HG02970 (cell line): Measurements from ENCODE around the gene EEFSEC.

ENCODE experiments used
- ATAC-seq: cut with Tn5 transposase; IDR thresholded peaks from one replicate; pipeline ENCODE4 v1.9.1; 2021; ENCODE audit warnings: mild to moderate bottlenecking, moderate library complexity, moderate number of reproducible peaks; ENCODE audit not compliant: unreplicated experiment, low FRiP score

EEFSEC gene

DNA sequence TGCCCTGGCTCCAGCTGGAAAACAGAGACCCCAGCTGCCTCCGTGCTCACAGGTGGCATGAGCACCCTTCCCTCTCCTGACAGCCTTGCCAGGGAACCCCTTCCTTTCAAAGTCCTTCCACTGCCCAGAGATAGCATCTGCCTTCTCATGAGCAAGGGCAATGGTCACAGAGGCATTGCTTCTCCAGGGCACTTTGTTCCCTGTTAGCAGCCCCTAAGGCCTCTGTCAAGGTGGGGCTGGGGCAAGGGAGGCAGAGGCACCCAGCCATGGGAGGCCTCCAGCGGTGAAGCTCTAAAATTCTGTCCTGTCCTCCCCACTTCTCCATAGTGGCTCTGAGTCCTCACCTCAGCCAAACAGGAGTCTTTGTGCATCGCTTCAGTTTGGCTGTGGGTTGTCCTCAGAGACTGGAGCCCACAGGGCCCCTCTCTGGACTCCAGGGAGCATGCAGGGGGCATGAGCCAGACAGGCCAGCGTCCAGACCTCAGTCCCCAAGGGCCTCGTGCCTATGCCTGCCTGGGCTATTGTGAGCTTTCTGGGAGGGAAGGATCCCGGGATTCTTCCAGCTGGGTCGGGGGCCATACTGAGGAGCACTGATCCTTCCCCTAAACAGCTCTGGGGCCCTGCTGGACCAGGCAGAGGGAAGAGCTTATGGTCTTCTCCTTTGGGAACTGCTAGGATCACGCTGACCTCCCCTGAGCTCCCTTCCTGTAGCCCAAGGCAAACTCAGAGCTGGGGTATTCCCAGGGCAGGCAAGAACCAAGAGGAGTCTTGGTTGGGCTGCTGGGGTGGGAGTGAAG is 206.8 kb downstream of the EEFSEC start:
- ATAC-seq, result no peak

DNA sequence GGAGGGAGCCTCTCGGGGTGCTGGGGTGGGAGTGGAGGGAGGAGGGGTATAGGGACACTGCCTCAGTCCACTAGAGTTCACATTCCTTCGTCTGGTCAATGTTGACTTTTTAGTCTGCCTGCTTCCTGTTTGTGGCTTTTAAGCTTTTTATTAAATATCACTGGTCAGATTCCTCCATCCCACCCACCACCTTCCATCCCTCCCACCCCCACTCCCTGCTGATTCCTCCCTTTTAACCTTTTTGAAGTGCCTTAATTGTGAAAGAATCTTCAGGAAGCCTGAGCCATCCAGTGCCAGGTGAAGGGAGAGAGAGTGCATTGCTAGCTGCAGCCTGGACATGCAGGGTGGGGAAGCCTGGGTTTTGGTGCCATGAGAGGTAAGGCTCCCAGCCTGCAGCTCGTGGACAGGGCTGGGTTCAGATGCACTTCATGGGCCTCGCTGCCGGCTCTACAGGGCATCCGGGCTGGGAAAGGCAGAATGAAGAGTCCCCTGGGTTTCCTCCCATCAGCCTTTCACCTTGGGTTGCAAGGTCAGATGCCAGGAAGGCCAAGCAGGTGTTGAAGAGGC is 207.5 kb downstream of the EEFSEC start:
- ATAC-seq, result no peak

DNA sequence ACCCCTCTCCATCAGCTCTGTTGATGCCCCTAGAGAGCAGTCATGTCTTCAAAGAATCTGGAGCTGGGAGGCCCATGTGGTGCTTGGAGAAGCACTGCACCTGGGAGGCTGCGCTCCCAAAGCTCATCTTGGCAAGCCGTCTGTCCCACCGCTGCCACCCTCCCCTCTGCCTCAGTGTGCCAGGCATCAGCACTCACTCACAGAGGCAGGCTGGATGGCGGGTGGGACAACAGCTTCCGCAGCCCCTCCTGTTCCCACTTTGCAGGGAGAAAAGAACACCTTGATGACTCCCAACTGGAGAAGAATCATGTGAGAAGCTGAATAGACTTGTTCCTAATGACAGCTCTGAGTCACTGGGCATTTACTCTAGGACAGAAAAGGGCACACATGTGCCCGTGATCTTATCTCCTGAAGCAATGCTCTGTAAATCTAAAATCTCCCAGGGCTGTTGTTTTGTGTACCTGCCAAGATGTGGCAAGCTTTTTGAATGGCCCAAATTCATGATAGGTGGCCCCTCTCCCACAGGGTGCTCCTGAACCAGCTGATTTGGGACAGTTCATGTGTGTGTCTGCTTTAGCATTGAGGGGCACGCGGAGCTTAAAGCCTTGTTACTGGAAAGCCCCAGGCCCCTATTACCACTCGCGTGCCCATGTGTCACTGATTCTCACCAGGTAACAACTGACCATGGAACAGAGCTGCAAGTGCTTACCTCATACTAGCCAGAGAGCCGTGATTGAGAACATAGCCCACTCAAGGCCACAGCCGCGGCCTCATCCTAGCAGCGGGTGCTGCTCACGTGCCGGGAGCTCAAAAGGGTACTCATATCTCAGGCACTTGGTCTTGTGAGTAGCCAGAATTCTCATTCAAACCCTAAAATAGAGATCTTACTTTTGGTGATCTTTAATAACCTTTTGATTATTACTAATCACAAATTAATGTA is 209.0 kb downstream of the EEFSEC start:
- no peak for ATAC-seq

DNA sequence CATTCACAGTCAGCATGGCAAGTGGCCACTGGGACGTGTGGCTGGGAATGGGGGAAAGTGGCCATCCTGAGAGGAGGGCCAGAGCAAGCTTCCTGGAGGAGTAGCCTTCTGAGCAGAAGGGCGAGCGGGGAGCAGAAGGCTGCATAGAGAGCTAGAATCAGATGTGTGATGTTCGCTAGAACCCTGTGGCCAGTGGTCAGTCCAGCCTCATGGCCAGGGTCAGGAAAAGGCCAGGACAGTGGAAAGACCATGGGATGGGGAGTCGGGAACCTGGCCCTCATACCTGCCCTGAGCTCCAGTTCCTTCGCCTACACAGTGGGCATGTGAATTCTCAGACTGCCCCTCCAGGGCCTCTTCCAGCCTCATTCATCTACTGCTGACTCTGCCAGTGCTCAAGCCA is 211.0 kb downstream of the EEFSEC start:
- ATAC-seq, result no peak

DNA sequence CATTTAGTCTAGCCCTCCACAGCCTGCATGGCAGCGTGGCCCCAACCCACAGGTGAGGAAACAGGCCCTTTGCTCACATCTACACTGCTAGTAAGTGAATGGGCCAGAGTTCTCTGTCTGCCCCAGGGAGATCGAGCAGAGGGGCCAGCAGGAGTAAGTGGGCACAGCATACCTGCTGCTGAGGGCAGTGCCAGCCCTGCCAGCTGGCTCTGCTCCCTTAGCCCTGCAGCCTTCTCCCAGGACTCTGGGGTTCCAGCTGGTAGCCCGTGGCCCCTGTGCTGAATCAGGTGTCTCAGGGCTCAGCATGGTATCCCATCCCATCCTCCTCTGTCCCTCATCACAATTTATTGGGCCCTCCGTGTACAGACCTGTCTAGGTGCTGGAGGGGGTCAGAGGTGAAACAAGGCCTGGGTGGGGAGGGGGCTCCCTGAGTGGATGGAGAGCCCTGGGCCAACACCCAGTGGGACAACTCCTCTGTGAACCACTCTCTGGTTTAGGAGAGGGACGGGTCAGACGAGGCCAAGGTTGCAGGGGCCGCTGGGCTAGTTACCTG is 211.6 kb downstream of the EEFSEC start:
- no peak for ATAC-seq

DNA sequence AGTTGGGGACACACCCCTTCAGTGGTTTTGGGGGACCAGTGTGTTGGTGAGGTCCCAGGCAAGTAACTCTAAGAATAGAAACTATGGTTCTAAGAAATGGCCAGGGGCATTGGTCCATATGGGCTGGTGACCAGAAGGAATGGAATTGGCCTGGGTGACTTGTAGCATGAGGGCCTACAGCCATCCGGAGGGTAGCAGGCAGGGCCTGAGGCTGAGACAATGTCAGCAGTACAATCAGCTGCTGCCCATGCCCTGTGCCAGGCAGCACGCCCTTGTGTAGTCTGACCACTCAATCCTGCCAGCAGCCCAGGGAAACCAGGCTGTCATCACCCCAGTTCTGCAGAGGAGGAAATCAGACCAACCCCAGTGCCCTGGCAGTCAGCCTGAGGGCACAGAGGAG is 212.9 kb downstream of the EEFSEC start:
- no peak for ATAC-seq

DNA sequence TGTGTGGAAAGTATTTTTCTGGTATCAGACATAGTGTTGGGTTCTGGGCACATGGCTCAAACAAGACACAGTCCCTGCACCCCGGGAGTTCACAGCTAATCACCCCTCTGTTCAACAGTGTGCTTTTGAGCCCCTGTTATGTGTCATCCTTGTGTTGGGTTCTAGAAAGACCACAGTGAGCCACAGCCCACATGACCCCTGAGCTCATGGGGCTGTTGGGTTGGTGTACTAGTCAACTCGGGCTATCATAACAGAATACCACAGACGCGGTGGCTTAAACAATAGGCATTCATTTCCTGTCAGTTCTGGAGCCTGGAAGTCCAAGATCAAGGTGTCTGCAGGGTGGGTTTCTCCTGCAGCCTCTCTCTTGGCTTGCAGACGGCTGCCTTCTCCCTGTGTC is 213.4 kb downstream of the EEFSEC start:
- ATAC-seq, result no peak

DNA sequence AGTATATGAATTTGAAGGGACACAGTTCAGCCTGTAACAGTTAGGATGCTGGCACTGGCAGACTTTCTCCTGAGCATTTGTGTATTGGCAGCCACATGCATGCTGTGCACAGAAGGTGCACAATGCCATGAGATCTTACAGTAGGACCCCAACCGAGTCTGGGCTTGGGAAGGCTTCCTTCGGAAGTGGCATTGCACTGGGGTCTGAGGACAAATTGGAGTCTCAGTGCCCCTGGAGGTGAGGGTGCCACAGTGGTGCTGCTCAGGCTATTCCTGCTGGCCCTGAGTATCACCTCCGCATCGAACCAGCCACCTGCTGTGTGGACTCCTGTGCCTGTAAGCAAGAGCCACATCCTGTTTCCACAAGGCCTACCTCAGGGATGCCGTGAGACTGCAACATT is 213.9 kb downstream of the EEFSEC start:
- ATAC-seq, result no peak

DNA sequence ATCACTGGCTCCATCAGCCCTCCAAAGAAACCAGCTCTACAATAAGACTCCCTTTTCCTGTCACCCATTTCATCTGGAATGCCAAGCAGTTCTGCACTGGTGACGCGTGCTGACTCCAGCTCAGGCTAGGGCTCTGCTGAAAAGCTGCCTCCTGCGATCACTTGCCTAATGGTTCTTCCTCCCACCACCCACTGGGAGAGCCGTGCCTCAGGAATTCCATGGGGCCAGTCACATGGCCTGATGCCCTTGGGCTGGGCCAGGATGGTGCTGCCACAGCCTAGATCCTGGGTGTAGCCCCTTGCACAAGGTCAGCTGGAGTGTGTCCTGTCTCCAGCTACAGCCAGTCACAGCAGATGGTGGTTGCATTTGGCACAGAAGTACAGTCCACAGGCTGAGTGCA is 214.5 kb downstream of the EEFSEC start:
- no peak for ATAC-seq

DNA sequence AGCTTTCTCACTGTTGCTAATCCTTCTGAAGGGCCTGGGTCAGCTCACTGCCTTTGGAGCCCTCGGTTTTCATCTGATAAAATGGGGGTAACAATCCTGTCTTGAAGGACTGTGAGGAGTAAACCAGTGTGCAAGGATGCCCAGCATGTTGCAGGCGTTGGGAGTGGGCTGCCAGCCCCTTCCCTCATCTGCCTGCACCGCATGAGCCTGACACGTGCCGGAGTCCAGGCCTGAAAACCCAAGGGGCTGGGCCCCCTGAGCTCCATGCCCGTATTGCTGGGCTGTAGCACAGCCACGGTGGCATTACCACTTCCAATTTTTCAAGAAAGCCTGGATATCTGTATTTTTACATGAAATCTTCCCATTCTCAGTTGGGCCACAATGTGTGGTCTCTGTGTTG is 215.3 kb downstream of the EEFSEC start:
- no peak for ATAC-seq

DNA sequence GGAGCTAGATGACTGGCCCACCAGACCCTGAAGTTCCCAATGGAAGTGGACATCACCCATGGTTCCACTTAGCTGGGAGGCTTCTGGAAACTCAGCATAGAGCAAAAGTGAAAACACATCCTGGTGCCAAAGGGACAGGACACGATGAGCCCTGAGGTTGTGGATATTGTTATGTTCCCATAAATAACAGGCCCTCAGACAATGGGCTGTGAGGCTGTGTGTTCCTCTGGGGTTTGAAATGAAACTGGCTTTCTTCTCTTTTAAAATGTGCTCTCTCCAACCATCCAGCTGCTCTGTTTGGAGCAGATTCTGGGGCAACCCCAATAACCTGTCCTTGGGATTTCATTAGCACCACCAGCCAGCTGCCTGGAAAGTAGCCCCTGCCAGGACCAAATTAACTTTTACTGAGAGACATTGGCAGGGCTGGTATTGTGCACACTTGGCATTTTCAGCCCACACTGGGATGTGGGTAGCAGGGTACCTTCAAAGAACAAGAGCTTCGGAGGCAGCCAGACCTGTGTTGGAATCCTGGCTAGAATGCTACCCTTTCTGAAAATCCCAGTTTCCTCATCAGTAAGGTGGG is 215.9 kb downstream of the EEFSEC start:
- ATAC-seq, result no peak

DNA sequence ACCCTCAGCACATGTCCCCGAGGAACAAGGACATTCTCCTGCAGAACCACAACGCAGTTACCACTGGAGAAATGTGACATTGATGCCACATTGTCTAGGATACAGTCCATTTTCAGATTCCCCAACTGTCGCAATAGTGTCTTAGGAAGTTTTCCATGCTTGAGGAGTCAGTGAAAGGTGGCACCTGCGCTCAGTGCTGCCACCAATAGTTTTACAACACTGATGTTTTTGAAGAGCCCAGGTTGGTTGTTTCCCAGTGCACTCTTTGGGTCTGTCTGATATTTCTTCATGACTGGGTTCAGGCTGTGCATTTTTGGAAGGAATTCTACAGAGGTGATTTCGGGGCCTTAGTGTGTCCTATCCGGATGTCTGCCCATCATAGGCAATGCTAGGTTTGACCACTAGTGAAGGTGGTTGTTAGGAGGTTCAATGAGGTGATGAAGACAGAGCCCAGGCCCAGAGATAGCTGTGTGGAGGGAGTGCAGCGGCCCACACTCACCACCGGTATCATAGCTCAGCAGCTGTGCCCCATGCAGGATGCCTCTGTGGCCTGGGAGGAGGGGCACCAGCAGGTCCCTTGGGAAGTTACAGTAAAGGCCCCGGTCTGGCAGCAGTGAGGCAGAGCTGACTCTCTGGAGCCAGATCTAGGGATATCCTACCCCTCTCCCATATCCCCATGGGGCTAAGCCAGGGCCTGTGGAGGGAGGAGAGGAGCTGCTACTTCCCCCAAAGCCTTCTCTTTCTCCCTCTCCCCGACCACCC is 216.8 kb downstream of the EEFSEC start:
- ATAC-seq, result no peak

DNA sequence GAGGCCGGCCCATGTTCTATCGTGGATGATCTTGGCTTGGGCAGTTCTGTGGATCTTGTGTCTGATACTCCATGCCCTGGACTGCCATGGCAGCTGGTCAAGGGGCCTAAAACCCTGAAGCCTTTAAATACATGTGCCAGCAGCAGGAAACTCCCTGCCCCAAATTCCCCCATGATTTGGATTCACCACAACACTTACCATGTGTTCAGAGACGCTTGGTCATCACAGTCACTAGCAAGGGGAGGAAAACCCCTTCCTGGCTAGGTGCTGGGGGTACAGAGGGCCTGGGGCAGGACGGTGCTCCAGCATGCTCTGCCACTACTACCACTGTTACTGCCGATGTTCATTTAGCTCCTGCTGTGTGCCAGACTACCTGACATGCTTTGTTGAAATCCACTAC is 219.0 kb downstream of the EEFSEC start:
- ATAC-seq, result no peak

DNA sequence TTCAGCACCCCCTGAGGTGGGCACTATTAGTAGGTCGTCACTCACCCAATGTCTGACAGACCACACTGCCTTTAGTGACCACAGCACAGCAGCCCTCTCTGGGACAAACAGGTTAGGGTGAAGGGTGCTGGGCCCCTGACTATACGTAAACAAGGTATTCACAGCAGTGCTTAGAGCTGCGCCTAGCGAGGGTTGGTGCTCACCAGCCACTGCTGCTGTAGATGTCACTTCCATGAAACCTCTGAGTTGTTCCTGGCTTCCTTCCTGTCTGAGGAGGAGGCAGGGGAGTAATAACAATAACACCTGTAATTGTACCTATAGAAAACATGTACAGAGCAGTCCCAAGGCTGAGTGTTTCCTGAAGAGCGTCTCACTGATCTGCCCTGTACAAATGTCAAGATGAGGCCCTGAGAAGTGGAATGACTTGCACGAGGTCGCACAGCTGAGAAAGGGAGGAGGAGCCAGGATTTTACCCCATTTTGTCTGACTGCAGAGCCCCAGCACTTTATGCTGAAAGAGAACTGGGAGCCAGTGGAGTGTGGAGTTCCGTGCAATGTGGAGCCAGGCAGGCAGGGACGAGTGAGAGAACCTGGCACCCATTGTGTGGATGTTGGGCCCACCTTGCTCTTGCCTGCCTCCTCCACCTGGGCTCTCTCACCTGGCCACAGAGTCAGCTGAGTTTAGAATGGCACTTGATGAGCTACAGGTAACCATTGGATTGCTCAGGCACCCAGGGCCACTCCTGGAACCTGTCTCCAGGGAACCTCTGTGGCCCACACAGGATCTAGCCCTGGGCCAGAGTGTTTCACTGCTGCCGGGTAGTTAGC is 219.6 kb downstream of the EEFSEC start:
- no peak for ATAC-seq

DNA sequence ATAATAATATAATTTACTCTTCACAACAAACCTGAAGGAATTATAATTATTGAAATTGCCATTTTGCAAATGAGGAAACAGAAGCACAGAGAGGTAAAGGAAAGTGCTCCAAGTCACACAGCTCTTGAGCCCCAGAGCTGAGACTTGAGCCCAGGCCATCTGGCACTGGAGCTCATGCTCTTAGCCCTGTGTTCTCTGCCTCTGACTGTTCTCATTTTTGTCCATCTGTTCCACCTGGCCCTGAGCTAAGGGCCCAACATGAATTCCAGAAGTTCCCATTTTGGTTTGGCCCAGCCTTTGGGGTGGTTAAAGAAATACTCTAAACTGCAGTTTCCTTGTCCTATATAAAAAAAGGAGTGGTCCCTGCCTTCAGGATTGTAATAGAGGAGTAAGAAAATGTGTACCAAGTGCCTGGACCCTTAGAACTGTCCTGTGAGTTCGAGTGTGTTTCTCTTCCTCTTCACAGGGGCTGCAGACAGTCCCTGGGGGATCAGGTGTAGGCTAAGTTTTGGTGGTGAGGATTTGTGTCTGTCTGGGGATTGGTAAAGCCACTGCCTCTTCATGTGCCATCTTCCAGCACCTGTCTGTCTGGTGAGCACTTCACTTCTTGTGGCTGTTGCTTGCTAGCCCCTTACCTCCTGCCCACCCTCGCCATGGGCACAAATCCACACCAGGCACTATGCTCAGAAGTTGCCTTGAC is 221.6 kb downstream of the EEFSEC start:
- ATAC-seq, result no peak

DNA sequence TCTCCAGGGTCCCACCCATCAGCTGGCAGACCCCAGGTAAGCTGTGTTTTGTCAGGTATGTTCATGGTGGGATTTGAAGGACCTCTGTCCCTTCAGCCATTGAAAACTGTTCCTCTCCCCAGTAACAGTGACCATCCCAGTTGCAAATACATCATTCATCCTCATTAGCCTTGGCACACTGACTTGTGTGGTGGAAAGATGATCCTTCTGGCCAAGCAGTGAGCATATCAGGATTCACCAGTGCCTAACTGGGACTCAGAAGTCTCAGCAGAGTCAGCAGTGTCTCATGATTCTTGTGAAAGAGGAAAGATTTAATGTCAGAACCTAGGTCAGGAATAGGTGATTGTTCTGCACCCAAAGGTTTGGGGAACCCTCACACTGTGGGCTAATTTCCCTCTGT is 223.2 kb downstream of the EEFSEC start:
- no peak for ATAC-seq

DNA sequence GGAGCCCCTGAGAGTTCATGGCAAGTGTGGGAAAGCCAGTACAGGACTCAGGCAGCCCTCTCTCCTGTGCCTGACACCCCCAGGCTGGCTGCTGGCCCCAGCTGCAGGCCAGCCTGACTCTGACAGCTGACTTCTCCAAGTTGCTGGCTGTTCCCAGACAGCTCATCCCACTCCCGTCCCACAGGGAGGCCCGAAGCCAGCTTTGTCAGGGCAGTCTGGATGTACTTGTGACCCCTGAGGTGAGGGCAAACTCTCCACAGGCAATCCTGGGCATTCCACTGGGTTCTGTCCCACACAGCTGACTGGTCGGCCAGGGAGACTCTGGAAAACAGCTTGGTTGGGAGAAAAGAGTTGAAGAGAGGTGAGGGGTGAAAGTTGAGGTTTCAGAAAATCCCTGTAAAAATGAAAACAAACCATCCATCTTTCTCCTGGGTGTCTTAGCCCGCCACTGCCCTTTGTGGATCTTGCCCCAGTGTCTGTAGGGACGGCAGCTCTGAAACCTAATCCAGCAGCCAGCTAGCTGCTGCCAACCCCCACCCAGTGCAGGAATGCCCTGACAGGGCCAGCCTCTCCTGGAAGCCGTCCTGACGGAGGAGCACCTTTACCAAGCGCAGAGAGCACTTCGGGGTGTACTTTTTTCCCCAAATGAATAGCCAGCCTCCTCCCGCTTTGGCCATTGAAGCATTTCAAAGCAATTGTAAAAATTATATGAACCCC is 225.5 kb downstream of the EEFSEC start:
- ATAC-seq, result no peak
